Endodermal cell (in vitro differentiated cells): ENCODE results near the gene GPC4. TPM values are rescaled to one million over a fixed set of nuclear protein-coding genes. Genes with fewer than 3 reads are reported as not detected.

Experiments used
- DNase-seq: peaks from one replicate; pipeline ENCODE4 v3.0.0-alpha.2; 2017
- H3K27ac ChIP-seq: 2 replicates; pipeline ENCODE4 v1.5.1; 2013; ENCODE audit warnings: mild to moderate bottlenecking, low read depth, low read length, moderate library complexity
- H3K27me3 ChIP-seq: 2 replicates; pipeline ENCODE4 v1.6.1; 2013; ENCODE audit warnings: mild to moderate bottlenecking, low read length, moderate library complexity; ENCODE audit not compliant: insufficient read depth, control insufficient read depth, poor library complexity, severe bottlenecking
- H3K36me3 ChIP-seq: 2 replicates; pipeline ENCODE4 v1.7.0; 2013; ENCODE audit warnings: mild to moderate bottlenecking, low read length, moderate library complexity; ENCODE audit not compliant: control insufficient read depth, insufficient read depth
- H3K4me1 ChIP-seq: one replicate; pipeline ENCODE4 v1.7.0; 2013; ENCODE audit warnings: low read length; ENCODE audit not compliant: control insufficient read depth, insufficient read depth
- H3K4me3 ChIP-seq: 2 replicates; pipeline ENCODE4 v1.5.1; 2013; ENCODE audit warnings: mild to moderate bottlenecking, low read length, moderate library complexity
- H3K9ac ChIP-seq: 2 replicates; pipeline ENCODE4 v1.6.1; 2013; ENCODE audit warnings: mild to moderate bottlenecking, low read length, moderate library complexity; ENCODE audit not compliant: poor library complexity, severe bottlenecking; ENCODE audit errors: extremely low read depth
- H3K9me3 ChIP-seq: 2 replicates; pipeline ENCODE4 v1.6.1; 2013; ENCODE audit warnings: mild to moderate bottlenecking, low read length, moderate library complexity; ENCODE audit not compliant: control insufficient read depth
- H3K27ac Mint-ChIP-seq: 2 replicates; pipeline ENCODE4 v1.8.0; 2020; ENCODE audit warnings: mixed read lengths
- H3K27me3 Mint-ChIP-seq: 2 replicates; pipeline ENCODE4 v1.8.0; 2021; ENCODE audit warnings: mild to moderate bottlenecking, mixed read lengths; ENCODE audit not compliant: insufficient read depth
- H3K36me3 Mint-ChIP-seq: 2 replicates; pipeline ENCODE4 v1.8.0; 2020; ENCODE audit warnings: low read depth, mixed read lengths
- H3K4me1 Mint-ChIP-seq: 2 replicates; pipeline ENCODE4 v1.8.0; 2020; ENCODE audit warnings: mixed read lengths
- H3K4me3 Mint-ChIP-seq: 2 replicates; pipeline ENCODE4 v1.8.0; 2020; ENCODE audit warnings: mild to moderate bottlenecking, moderate library complexity, mixed read lengths
- H3K9me3 Mint-ChIP-seq: 2 replicates; pipeline ENCODE4 v1.8.0; 2020; ENCODE audit warnings: mild to moderate bottlenecking, mixed read lengths
- WGBS, 2 experiments: methylation state at CpG; one replicate each; pipeline versions ENCODE4 v1.1.5 to v1.1.7; 2013; ENCODE audit warnings: missing lambda C conversion rate in 2 of 2, mixed read lengths in 1 of 2; ENCODE audit not compliant: insufficient coverage in 1 of 2, insufficient read length in 1 of 2; 5-methylcytosine and 5-hydroxymethylcytosine counted together
- total RNA-seq, 2 donors: library from RNA; stranded (reverse); fragmentation: NEBNext Ultra II Directional in 1 of 2; extraction: Animal tissue kit (Norgen Biotek cat#: 25700) in 1 of 2; gene quantifications; 2 replicates in 1 of 2; 3 replicates in 1 of 2; pipeline ENCODE4 v1.2.1, GENCODE V29; 2021
- TF ChIP-seq, protein P1 (sequence below): fragments of 200-600 bp; sonication (generic); conservative IDR thresholded peaks from 2 replicates; pipeline ENCODE4 v1.5.0; 2021; ENCODE audit warnings: antibody characterized with exemption, mild to moderate bottlenecking

GPC4 gene
- total RNA-seq, 2 donors from 2014 or later, result 281 to 829 TPM

DNA sequence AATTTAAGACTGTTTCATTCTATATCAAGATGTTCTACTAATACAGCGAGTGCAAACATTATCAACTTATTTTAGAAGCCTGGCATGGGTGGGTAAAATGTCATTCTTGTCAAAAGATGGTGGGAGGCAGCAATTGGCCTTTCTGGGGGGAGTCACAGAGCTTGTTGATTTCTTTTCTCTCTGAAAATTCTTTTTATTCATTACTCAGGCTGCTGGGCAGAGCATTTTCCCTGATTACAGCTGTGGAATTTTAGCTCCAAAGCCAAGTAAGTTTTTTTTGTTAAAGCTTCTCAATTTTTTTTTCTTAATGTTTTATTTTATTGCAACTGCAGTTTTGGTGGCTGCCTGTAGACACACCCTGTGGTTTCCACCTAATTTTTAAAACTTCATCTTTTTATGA lies 50.4 kb downstream of the GPC4 start:
- Mint-ChIP-seq H3K36me3 (peaks cover 45% of the 10 kb centered on the region), H3K4me3 (no peak overlapping the region), H3K9me3 (no peaks in the 10 kb centered on the region), H3K27ac (peak overlapping the region; percentile 37), H3K4me1 (peaks cover 67% of the 10 kb centered on the region), H3K27me3 (no peaks in the 10 kb centered on the region)
- no peak overlapping the region for H3K27ac ChIP-seq
- H3K36me3 ChIP-seq, result peaks cover 29% of the 10 kb centered on the region
- TF ChIP-seq, protein P1, sequence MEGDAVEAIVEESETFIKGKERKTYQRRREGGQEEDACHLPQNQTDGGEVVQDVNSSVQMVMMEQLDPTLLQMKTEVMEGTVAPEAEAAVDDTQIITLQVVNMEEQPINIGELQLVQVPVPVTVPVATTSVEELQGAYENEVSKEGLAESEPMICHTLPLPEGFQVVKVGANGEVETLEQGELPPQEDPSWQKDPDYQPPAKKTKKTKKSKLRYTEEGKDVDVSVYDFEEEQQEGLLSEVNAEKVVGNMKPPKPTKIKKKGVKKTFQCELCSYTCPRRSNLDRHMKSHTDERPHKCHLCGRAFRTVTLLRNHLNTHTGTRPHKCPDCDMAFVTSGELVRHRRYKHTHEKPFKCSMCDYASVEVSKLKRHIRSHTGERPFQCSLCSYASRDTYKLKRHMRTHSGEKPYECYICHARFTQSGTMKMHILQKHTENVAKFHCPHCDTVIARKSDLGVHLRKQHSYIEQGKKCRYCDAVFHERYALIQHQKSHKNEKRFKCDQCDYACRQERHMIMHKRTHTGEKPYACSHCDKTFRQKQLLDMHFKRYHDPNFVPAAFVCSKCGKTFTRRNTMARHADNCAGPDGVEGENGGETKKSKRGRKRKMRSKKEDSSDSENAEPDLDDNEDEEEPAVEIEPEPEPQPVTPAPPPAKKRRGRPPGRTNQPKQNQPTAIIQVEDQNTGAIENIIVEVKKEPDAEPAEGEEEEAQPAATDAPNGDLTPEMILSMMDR, result no peak
- no peak overlapping the region for H3K4me3 ChIP-seq
- no peaks in the 10 kb centered on the region for H3K4me1 ChIP-seq
- DNase-seq, result no peak
- no peaks in the 10 kb centered on the region for H3K9me3 ChIP-seq
- 100% methylated on average over 1 of the region's 1 CpG; no CpG with 5 or more reads in 1 of the 2 experiments for WGBS, 2 experiments
- no peaks in the 10 kb centered on the region for H3K27me3 ChIP-seq
- no peak overlapping the region for H3K9ac ChIP-seq

DNA sequence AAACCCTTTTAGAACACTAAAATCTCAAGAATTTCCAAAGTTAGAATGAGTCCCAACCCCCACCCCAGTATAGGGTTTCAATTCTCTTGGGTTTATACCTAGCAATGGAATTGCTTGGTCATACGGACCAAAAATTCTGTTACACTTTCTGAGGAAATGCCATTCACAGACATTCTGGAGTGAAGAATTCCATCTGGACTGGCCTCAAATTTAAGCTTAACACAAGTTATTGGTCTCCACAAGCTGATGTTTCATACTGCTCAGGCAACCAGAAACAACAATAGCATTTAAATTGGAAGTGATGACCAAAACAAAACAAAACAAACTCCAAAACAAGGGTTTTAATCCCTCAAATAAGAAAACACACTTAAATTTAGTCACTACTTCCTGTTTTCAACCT lies 51.1 kb downstream of the GPC4 start:
- no peak for DNase-seq
- peaks cover 38% of the 10 kb centered on the region for H3K36me3 Mint-ChIP-seq
- TF ChIP-seq, protein P1, result no peak
- peaks cover 26% of the 10 kb centered on the region for H3K36me3 ChIP-seq
- no peaks in the 10 kb centered on the region for H3K27me3 Mint-ChIP-seq
- no peak overlapping the region for H3K4me3 Mint-ChIP-seq
- H3K4me1 Mint-ChIP-seq, result peaks cover 67% of the 10 kb centered on the region
- no peaks in the 10 kb centered on the region for H3K27me3 ChIP-seq
- H3K9me3 ChIP-seq, result no peaks in the 10 kb centered on the region
- no peak overlapping the region for H3K27ac Mint-ChIP-seq
- 83% methylated on average over 1 of the region's 1 CpG; no CpG with 5 or more reads in 1 of the 2 experiments for WGBS, 2 experiments
- H3K27ac ChIP-seq, result no peak overlapping the region
- H3K4me3 ChIP-seq, result no peak overlapping the region
- H3K9me3 Mint-ChIP-seq, result no peaks in the 10 kb centered on the region
- no peak overlapping the region for H3K9ac ChIP-seq
- no peaks in the 10 kb centered on the region for H3K4me1 ChIP-seq

DNA sequence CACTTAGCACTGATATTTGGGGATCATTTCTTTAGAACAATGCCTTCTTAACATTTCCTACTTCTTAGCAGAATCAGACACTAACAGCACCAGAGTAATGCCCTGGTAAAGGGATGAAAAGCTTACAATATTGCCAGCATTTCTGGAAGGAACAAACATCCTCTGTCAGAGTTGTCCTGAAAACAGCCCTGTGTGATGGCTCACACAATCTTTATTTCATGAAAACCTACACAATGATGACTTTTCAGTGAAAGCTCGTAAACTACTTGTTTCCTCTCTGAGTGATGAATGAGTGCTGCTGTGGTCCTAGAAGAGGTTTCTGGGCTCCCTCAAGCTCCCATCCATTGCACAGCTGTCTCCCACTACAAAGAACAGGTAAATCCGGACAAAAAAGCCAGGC lies 52.8 kb downstream of the GPC4 start:
- Histone ChIP-seq H3K27me3 (no peaks in the 10 kb centered on the region), H3K9ac (no peak overlapping the region), H3K9me3 (no peaks in the 10 kb centered on the region), H3K4me1 (no peaks in the 10 kb centered on the region), H3K27ac (no peak overlapping the region), H3K36me3 (peaks cover 40% of the 10 kb centered on the region), H3K4me3 (no peak overlapping the region)
- Mint-ChIP-seq H3K27me3 (no peaks in the 10 kb centered on the region), H3K4me3 (no peak overlapping the region), H3K36me3 (peaks cover 42% of the 10 kb centered on the region), H3K9me3 (no peaks in the 10 kb centered on the region), H3K4me1 (peaks cover 71% of the 10 kb centered on the region), H3K27ac (peak overlapping the region; percentile 23)
- TF ChIP-seq, protein P1, result no peak
- DNase-seq, result no peak
- 100% methylated on average over 2 of the region's 2 CpGs; no CpG with 5 or more reads in 1 of the 2 experiments for WGBS, 2 experiments
